CD8-positive, alpha-beta memory T cell (primary cell): ENCODE results near the gene VIL1. TPM values are rescaled to one million over a fixed set of nuclear protein-coding genes. Genes with fewer than 3 reads are reported as not detected.

ENCODE experiments used
- CTCF ChIA-PET: fragments of 350-600 bp; sonication (Branson Sonifier 250); formaldehyde crosslinking; loops from one replicate; lab custom pipeline; 2021; ENCODE audit warnings: antibody characterized with exemption; lab: Charles Lee
- POLR2A ChIA-PET: fragments of 350-600 bp; sonication (Branson Sonifier 250); formaldehyde crosslinking; loops from one replicate; lab custom pipeline; 2021; ENCODE audit warnings: antibody characterized with exemption; lab: Charles Lee
- DNase-seq, 5 donors: peaks; one replicate each; pipeline versions ENCODE4 v3.0.0 to v3.0.0-alpha.2; 2020 to 2022; ENCODE audit warnings: mixed read lengths in 1 of 5
- H3K27ac ChIP-seq: one replicate; pipeline ENCODE4 v1.7.0; 2013; ENCODE audit warnings: low read depth, mild to moderate bottlenecking, low read length, moderate library complexity
- H3K27me3 ChIP-seq: 2 replicates; pipeline ENCODE4 v1.7.0; 2013; ENCODE audit warnings: low read length, mild to moderate bottlenecking; ENCODE audit not compliant: insufficient read depth, poor library complexity, severe bottlenecking
- H3K36me3 ChIP-seq: 2 replicates; pipeline ENCODE4 v1.7.0; 2013; ENCODE audit warnings: mild to moderate bottlenecking, low read length, moderate library complexity; ENCODE audit not compliant: insufficient read depth
- H3K4me1 ChIP-seq: 2 replicates; pipeline ENCODE4 v1.7.0; 2013; ENCODE audit warnings: mild to moderate bottlenecking, low read length, moderate library complexity; ENCODE audit not compliant: insufficient read depth
- H3K4me3 ChIP-seq: 2 replicates; pipeline ENCODE4 v1.7.0; 2013; ENCODE audit warnings: mild to moderate bottlenecking, low read length
- H3K9me3 ChIP-seq: 2 replicates; pipeline ENCODE4 v1.7.0; 2013; ENCODE audit warnings: mild to moderate bottlenecking, low read length
- H3K27ac Mint-ChIP-seq, 8 donors: one replicate each; pipeline ENCODE4 v1.8.0; 2020 to 2021; ENCODE audit warnings: mixed read lengths in 8 of 8, mild to moderate bottlenecking in 6 of 8, inconsistent platforms in 3 of 8, moderate library complexity in 3 of 8
- H3K27me3 Mint-ChIP-seq, 2 donors: one replicate each; pipeline ENCODE4 v1.8.0; 2020 to 2021; ENCODE audit warnings: mixed read lengths in 2 of 2, mild to moderate bottlenecking in 1 of 2, moderate library complexity in 1 of 2
- H3K36me3 Mint-ChIP-seq, 3 donors: one replicate each; pipeline ENCODE4 v1.8.0; 2020 to 2021; ENCODE audit warnings: mixed read lengths in 3 of 3, inconsistent platforms in 1 of 3, mild to moderate bottlenecking in 1 of 3
- H3K4me1 Mint-ChIP-seq, 3 donors: one replicate each; pipeline ENCODE4 v1.8.0; 2020 to 2021; ENCODE audit warnings: mixed read lengths in 3 of 3, inconsistent platforms in 1 of 3, mild to moderate bottlenecking in 1 of 3
- H3K4me3 Mint-ChIP-seq, 7 donors: one replicate each; pipeline ENCODE4 v1.8.0; 2020 to 2021; ENCODE audit warnings: mixed read lengths in 7 of 7, mild to moderate bottlenecking in 6 of 7, moderate library complexity in 4 of 7, inconsistent platforms in 2 of 7
- H3K9me3 Mint-ChIP-seq, 5 donors: one replicate each; pipeline ENCODE4 v1.8.0; 2020 to 2022; ENCODE audit warnings: mixed read lengths in 5 of 5, mild to moderate bottlenecking in 3 of 5, moderate library complexity in 2 of 5, inconsistent platforms in 1 of 5
- polyA plus RNA-seq: library from polyadenylated mRNA; unstranded; fragments of 300-500 nt; fragmentation: Illumina TruSeq; gene quantifications from one replicate; pipeline ENCODE4 v1.2.3, GENCODE V29; 2021
- total RNA-seq, 2 experiments: library from RNA; stranded (reverse); gene quantifications; one replicate each; pipeline ENCODE4 v1.2.3, GENCODE V29; 2021

VIL1 gene
- total and polyA plus RNA-seq, 3 experiments from 2014 or later = not detected

DNA sequence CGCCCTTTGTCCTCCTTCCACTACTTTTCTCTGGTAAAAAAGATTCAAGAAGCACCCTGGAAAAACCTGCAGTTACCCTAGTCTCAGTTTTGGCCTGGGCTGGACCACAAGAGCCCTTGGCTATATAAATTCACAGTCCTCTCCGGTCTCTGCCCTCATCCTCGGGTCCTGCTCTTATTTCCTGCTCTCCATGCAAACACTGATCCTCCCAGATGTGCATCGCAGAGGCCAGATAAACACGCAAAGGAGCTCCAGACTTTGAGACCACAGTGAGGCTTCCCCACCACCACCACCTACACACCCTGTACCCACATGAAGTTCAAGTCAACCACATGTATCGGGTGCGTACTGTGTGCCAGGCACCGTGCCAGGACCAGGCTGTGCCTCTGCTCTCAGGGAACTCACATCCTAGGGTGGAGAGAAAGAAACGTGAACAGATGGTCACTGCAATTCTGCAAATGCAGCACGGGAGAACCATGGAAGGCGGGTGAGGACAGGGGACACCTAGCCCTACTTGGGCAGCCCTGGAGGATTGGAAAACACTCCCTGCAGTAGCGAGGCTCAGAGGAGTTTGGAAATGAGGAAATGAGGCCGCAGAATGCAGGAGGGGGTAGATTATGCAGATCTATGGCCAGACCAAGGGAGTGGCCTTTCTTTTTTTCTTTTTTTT lies 11.8 kb upstream of the VIL1 start:
- CTCF ChIA-PET = interaction anchor here (0.7 to 1.5 kb wide), 5 partner anchors 10 to 135 kb away, joined by 3 to 12 read pairs (median 3); no protein-coding TSS in a partner anchor
- Mint-ChIP-seq H3K4me1 (peaks cover 41 to 59% (median 43%) of the 10 kb centered on the region in 3 donors), H3K36me3 (peaks cover 0 to 35% (median 1%) of the 10 kb centered on the region in 3 donors), H3K4me3 (peak overlapping the region; percentile 79 to 93 (median 83)), H3K9me3 (no peaks in the 10 kb centered on the region), H3K27me3 (no peaks in the 10 kb centered on the region), H3K27ac (peak overlapping the region; percentile 77 to 99 (median 96))
- Histone ChIP-seq H3K9me3 (no peaks in the 10 kb centered on the region), H3K4me1 (peaks cover 30% of the 10 kb centered on the region), H3K4me3 (peak overlapping the region; percentile 65), H3K27ac (peak overlapping the region; percentile 70), H3K36me3 (peaks cover 10% of the 10 kb centered on the region), H3K27me3 (no peaks in the 10 kb centered on the region)
- peak; percentile 37 to 84 (median 74) for DNase-seq
- POLR2A ChIA-PET = interaction anchor here (0.6 to 2.4 kb wide), 5 partner anchors 11 to 842 kb away, joined by 3 to 20 read pairs (median 3); partner anchors contain the start of genes RNF25 and STK36

DNA sequence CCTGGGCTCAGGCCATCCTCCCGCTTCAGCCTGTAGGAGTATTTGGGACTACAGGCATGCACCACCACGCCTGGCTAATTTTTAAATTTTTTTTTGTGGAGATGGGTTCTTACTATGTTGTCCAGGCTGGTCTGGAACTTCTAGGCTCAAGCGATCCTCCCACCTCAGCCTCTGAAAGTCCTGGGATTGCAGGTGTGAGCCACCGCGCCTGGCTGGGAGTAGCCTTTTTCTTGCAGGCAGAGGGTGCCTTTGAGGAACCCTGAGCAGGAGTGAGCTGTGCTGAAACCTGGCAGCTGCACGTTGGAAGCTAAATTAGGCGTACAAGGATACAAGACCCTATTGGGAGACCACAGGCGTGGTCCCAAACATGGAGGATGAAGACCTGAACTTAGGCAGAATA lies 11.2 kb upstream of the VIL1 start:
- DNase-seq = no peak
- H3K36me3 Mint-ChIP-seq = peaks cover 0 to 29% (median 1%) of the 10 kb centered on the region in 3 donors
- H3K4me1 ChIP-seq = peaks cover 30% of the 10 kb centered on the region
- H3K36me3 ChIP-seq = peaks cover 10% of the 10 kb centered on the region
- no peak overlapping the region for H3K27ac ChIP-seq
- no peaks in the 10 kb centered on the region for H3K27me3 Mint-ChIP-seq
- no peaks in the 10 kb centered on the region for H3K9me3 Mint-ChIP-seq
- CTCF ChIA-PET = interaction anchor here (1.5 kb wide), 2 partner anchors 12 to 109 kb away, joined by 3 to 8 read pairs; no protein-coding TSS in a partner anchor
- no peaks in the 10 kb centered on the region for H3K9me3 ChIP-seq
- peak overlapping the region in 4 of 7 donors; percentile 19 to 93 (median 86) for H3K4me3 Mint-ChIP-seq
- POLR2A ChIA-PET = interaction anchor here (0.6 to 2.4 kb wide), 3 partner anchors 11 to 841 kb away, joined by 3 to 20 read pairs (median 8); no protein-coding TSS in a partner anchor
- no peak overlapping the region for H3K4me3 ChIP-seq
- peaks cover 41 to 58% (median 43%) of the 10 kb centered on the region in 3 donors for H3K4me1 Mint-ChIP-seq
- H3K27ac Mint-ChIP-seq = peak overlapping the region in 3 of 8 donors; percentile 54 to 95 (median 58)
- no peaks in the 10 kb centered on the region for H3K27me3 ChIP-seq

DNA sequence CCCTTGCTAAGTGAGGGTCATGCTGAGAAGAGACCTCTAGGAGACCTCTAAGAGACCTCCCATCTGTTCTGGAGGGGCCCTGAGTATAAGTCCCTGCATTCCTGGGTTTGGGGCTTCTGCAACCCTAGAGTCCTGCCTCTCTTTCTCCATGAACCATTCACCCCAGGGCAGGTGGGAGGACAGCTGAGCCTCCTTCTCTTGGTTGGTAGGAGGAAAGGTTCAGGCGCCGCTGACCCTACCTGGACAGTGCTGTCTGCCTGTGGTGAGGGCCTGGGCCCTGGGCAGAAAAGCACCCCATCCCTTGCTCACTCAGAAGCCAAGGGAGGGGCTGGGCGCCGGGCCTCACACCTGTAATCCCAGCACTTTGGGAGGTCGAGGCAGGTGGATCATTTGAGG lies 604 bp upstream of the VIL1 start:
- Mint-ChIP-seq H3K36me3 (no peaks in the 10 kb centered on the region), H3K4me3 (no peak overlapping the region), H3K9me3 (no peaks in the 10 kb centered on the region), H3K27me3 (peaks cover 0 to 4% of the 10 kb centered on the region in 2 donors), H3K27ac (no peak overlapping the region), H3K4me1 (peaks cover 0 to 5% (median 2%) of the 10 kb centered on the region in 3 donors)
- H3K27ac ChIP-seq = no peak overlapping the region
- no peaks in the 10 kb centered on the region for H3K9me3 ChIP-seq
- ChIA-PET POLR2A (no interaction called here), CTCF (no interaction called here)
- H3K36me3 ChIP-seq = no peaks in the 10 kb centered on the region
- no peaks in the 10 kb centered on the region for H3K4me1 ChIP-seq
- DNase-seq = no peak
- H3K4me3 ChIP-seq = no peak overlapping the region
- no peaks in the 10 kb centered on the region for H3K27me3 ChIP-seq

DNA sequence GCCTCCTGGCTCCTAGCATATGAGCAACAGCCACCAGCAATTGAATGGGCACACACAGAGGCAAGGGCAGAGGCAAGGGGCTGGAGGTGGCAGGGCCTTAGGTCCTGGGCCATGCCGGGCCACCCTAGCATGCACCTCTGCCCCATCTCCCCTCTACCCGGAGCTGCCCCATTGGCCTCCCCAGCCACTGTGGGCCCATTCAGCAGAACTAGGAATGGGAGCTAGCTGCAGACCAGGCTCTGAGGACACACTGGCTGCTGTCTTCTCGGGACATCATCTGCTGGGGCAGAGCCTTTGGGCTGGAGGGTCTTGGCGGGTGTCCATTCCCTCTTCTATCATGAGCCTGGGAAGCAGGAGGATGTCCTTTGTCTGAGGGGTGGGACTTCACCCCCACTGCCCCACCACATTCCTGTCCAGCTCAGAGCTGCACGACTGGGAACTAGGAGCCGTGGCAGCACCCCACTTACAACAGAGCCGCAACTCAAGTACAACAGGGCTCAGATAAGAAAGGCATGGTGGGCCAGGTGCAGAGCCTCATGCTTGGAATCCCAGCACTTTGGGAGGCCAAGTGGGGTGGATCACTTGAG lies 800 bp downstream of the VIL1 start:
- Mint-ChIP-seq H3K4me3 (no peak overlapping the region), H3K27me3 (peaks cover 0 to 4% of the 10 kb centered on the region in 2 donors), H3K9me3 (no peaks in the 10 kb centered on the region), H3K4me1 (peaks cover 0 to 2% (median 0%) of the 10 kb centered on the region in 3 donors), H3K36me3 (no peaks in the 10 kb centered on the region), H3K27ac (no peak overlapping the region)
- ChIA-PET CTCF (interaction anchor here (1.6 kb wide), 1 partner anchor 118 kb away, joined by 5 read pairs; no protein-coding TSS in a partner anchor), POLR2A (no interaction called here)
- Histone ChIP-seq H3K27ac (no peak overlapping the region), H3K36me3 (no peaks in the 10 kb centered on the region), H3K4me3 (no peak overlapping the region), H3K4me1 (no peaks in the 10 kb centered on the region), H3K9me3 (no peaks in the 10 kb centered on the region), H3K27me3 (no peaks in the 10 kb centered on the region)
- no peak for DNase-seq

DNA sequence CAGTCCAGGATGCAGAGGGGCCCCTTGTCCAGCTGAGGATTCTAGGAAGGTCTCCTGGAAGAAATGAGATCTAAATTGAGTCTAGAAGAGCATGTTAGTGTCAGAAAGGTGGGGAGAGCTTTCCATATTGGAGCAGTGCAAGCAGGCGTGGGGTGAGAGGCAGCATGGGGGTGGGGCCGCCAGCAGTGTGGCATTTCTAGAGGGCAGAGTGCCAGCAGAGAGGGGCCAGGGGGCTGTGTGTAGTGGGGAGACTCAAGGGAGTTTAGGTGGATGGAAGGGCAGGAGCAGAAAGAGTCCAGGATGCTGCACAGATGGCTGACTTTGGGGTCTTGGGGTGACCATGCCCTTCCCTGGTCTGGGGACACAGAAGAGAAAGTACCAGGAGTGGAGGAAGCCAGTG lies 2.1 kb downstream of the VIL1 start:
- H3K27me3 ChIP-seq = no peaks in the 10 kb centered on the region
- H3K4me3 Mint-ChIP-seq = no peak overlapping the region

DNA sequence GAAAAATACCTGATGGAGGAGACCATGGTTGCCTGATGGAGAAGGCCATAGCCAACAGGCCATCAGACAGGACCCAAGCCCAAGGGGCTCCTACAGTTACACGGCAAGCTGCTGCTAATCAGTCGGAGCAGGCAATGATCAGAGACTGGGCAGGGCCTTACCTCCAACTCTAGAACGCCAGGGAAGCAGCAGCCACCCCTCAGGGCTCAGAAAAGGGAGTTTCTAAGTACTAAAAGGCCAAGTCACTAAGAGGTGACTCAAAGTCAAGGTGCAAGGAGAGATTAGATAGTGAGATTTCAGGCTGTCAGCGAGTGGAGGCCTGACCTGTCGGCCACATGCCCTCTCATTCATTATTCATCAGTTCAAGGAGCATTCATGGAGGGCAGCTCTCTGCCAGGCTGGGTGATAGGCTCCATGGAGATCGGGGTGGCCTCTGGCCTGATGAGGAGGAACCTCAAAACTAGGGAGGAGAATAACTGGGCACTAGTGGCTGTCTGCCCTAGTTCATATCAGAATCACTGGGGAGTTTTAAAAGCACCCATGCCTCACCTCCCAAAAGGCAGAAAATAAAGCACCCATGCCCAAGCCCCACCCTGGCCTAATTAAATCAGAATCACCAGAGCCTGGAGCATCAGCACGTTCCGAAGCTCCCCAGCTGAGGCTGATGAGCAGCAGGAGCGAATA lies 3.6 kb downstream of the VIL1 start:
- H3K36me3 Mint-ChIP-seq = no peaks in the 10 kb centered on the region
- ChIA-PET POLR2A (no interaction called here), CTCF (no interaction called here)
- no peak overlapping the region for H3K4me3 Mint-ChIP-seq
- H3K27ac ChIP-seq = no peak overlapping the region
- DNase-seq = no peak
- peaks cover 0 to 2% (median 0%) of the 10 kb centered on the region in 3 donors for H3K4me1 Mint-ChIP-seq
- no peaks in the 10 kb centered on the region for H3K36me3 ChIP-seq
- H3K27me3 Mint-ChIP-seq = peaks cover 0 to 4% of the 10 kb centered on the region in 2 donors
- H3K9me3 ChIP-seq = no peaks in the 10 kb centered on the region
- H3K27me3 ChIP-seq = no peaks in the 10 kb centered on the region
- no peak overlapping the region for H3K4me3 ChIP-seq
- no peaks in the 10 kb centered on the region for H3K9me3 Mint-ChIP-seq
- peak overlapping the region in 2 of 8 donors; percentile 46 to 55 for H3K27ac Mint-ChIP-seq
- no peaks in the 10 kb centered on the region for H3K4me1 ChIP-seq

More for the DNA sequence above, 2.1 kb downstream of the VIL1 start:
- Mint-ChIP-seq H3K9me3 (no peaks in the 10 kb centered on the region), H3K36me3 (no peaks in the 10 kb centered on the region), H3K27ac (peak overlapping the region in 2 of 8 donors; percentile 47 to 77), H3K27me3 (peaks cover 0 to 4% of the 10 kb centered on the region in 2 donors), H3K4me1 (peaks cover 0 to 2% (median 0%) of the 10 kb centered on the region in 3 donors)
- POLR2A ChIA-PET = no interaction called here
- CTCF ChIA-PET = interaction anchor here (1.6 kb wide), 1 partner anchor 119 kb away, joined by 5 read pairs; no protein-coding TSS in a partner anchor
- no peak for DNase-seq
- Histone ChIP-seq H3K4me1 (no peaks in the 10 kb centered on the region), H3K36me3 (no peaks in the 10 kb centered on the region), H3K27ac (no peak overlapping the region), H3K4me3 (no peak overlapping the region), H3K9me3 (no peaks in the 10 kb centered on the region)

DNA sequence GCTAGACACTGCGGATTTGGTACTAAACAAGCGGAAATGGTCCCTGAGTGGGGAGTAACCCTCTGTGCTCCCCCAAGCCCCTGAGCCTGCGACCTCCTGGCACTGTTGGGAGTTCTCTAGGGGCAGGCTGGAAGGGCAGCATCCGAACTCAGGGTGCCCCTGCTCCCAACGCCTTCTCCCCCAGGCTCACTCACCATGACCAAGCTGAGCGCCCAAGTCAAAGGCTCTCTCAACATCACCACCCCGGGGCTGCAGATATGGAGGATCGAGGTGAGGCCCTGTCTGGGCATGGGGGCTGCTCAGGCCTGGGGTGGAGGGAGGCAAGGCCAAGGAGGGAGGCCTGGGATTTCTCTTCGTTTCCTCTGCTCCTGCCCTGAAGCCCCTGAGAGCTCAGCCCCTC lies 4.7 kb downstream of the VIL1 start:
- Mint-ChIP-seq H3K27ac (no peak overlapping the region), H3K36me3 (no peaks in the 10 kb centered on the region), H3K4me1 (peaks cover 0 to 2% (median 0%) of the 10 kb centered on the region in 3 donors), H3K9me3 (no peaks in the 10 kb centered on the region), H3K27me3 (peaks cover 0 to 4% of the 10 kb centered on the region in 2 donors), H3K4me3 (no peak overlapping the region)
- CTCF ChIA-PET = no interaction called here
- DNase-seq = no peak
- Histone ChIP-seq H3K27me3 (no peaks in the 10 kb centered on the region), H3K4me1 (no peaks in the 10 kb centered on the region), H3K27ac (no peak overlapping the region), H3K4me3 (no peak overlapping the region), H3K36me3 (no peaks in the 10 kb centered on the region), H3K9me3 (no peaks in the 10 kb centered on the region)
- POLR2A ChIA-PET = no interaction called here
